LNCaP clone FGC (cell line): ENCODE measurements around the gene RBM44.

Experiments
- DNase-seq: peaks from one replicate; pipeline ENCODE4 v3.0.0-alpha.2; 2011; ENCODE audit warnings: low read depth
- H3K4me3 ChIP-seq: 2 replicates; pipeline ENCODE4 v1.5.1; 2011; ENCODE audit warnings: mild to moderate bottlenecking, low read depth, low read length, control low read depth
- TF ChIP-seq, protein P1 (sequence below): IDR thresholded peaks from 2 replicates; pipeline ENCODE4 v1.5.1; 2012; ENCODE audit warnings: mild to moderate bottlenecking; ENCODE audit not compliant: control insufficient read depth, insufficient read depth; ENCODE audit errors: extremely low read depth

RBM44 gene

DNA sequence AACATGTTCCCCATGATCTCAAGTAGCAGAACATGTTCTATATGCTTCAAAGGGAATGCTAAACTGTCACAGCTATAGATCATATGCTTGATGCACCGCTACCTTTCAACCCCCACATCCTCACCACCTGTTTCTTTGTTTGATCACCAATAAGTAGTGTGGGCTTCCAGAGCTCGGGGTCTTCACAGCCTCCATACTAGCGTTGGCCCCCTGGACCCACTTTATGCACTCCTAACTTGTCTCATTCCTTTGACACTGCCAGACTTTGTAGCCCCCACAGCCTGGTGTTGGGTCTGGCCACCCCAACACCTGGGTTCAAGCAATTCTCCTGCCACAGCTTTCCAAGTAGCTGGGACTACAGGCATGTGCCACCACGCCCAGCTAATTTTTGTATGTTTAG lies 11.6 kb upstream of the RBM44 start:
- TF ChIP-seq, protein P1, sequence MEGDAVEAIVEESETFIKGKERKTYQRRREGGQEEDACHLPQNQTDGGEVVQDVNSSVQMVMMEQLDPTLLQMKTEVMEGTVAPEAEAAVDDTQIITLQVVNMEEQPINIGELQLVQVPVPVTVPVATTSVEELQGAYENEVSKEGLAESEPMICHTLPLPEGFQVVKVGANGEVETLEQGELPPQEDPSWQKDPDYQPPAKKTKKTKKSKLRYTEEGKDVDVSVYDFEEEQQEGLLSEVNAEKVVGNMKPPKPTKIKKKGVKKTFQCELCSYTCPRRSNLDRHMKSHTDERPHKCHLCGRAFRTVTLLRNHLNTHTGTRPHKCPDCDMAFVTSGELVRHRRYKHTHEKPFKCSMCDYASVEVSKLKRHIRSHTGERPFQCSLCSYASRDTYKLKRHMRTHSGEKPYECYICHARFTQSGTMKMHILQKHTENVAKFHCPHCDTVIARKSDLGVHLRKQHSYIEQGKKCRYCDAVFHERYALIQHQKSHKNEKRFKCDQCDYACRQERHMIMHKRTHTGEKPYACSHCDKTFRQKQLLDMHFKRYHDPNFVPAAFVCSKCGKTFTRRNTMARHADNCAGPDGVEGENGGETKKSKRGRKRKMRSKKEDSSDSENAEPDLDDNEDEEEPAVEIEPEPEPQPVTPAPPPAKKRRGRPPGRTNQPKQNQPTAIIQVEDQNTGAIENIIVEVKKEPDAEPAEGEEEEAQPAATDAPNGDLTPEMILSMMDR, result no peak
- DNase-seq, result no peak
- no peak overlapping the region for H3K4me3 ChIP-seq

DNA sequence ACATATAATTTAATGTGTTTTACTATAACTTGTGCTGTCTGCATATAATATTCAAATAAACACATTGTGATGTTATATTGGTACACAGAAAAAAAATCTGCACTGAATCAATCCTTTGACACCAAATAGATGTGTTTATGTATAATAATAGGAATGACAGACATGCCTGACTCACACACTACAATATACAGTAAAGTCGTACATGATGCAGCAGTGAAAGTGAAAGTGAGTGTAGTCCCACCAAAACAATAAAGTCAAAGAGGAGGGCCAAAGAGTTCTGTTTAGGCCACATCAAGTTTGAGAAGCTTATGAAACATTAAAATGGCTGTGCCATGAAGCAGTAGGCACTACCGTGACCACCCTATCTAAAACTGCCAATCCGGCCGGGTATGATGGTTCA lies 8.2 kb upstream of the RBM44 start:
- no peak for DNase-seq
- no peak overlapping the region for H3K4me3 ChIP-seq
- TF ChIP-seq, protein P1, result no peak

DNA sequence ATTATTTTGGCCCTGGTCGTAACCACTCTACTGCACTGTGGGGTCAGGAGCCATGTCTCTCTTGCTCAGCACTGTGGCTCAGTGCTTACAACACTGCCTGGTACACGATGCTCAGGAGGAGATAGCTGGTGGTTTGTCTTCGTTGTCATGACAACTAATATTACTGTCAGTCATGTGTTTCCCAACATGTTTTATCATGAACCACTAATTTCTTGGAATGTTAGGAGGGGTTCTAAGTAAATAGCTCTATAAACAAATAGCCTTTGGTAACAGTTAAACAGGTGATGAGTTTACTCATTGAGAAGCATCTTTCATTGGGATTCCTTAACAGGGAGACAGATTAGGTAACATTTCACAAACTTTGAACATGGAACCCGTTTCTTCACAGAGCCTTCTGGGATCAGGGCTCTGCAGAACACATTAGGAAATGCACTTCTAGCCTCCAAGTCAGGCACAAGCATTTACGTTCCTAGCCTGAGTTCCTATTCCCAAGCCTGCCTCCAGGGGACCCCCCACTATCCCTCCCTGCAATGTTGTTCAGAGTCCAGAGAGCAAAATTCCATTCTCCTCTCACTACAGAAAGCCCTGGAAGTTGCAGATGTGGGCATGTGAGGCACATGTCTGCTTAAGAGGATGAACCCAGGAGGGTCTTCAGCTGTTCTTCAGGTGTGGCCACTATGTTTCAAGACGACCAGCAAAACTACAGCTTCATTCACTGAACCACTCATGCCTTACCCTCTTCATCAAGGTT lies 6.4 kb upstream of the RBM44 start:
- H3K4me3 ChIP-seq, result no peak overlapping the region
- TF ChIP-seq, protein P1, result no peak
- DNase-seq, result no peak

DNA sequence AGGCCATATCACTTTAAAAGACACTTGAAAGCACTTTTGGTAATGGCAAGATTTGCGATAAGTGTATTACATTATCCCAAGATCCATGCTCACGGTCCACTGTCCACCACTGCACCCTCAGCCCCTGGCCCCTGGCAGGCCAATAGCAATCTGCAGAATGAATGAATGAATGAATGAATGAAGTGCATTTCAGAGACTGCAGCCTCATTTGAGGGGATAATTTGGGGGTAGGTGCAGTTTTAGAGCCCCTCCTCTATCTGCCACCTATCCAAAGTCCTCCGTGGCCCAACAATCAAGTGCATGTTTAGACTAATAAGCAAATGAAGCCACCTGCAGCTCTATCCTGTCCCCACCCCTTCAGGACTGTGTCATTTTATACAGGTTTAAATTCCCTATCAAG lies 1.3 kb upstream of the RBM44 start:
- DNase-seq, result no peak
- TF ChIP-seq, protein P1, result no peak
- H3K4me3 ChIP-seq, result no peak overlapping the region

DNA sequence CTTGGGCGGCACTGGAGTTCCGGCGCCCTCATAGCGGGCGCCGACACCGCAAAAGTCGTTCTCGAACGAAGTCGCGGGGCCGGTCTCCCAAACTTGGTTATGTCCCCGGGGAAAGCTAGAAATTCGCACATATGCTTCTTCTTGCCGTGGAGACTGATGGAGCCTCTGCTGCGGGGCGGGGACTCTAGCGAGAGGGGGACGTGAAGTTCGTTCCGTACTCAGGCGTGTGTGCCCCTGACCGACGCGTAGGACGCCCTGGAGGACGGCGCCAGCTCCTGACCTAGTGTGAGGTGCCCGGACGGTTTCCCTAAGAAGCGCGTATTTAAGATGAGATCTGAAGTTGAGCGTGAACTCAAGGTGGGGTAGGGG lies 465 bp downstream of the RBM44 start:
- TF ChIP-seq, protein P1, result no peak
- DNase-seq, result no peak
- H3K4me3 ChIP-seq, result no peak overlapping the region

DNA sequence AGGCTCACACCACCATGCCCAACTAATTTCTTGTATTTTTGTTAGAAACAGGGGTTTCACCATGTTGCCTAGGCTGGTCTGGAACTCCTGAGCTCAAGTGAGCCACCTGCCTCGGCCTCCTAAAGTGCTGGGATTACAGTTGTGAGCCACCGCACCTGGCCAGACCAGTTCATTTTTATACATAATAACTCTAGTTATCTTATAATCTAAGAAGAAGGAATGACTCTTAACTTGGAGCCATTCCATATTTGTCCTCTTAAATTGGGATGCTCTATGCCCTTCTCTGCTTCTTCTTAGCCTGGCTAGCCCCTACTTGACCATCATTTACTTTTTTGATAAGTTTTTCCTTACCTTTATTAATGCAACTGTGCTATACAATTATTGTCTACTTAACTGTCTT lies 2.9 kb downstream of the RBM44 start:
- no peak overlapping the region for H3K4me3 ChIP-seq
- TF ChIP-seq, protein P1, result no peak
- DNase-seq, result peak; percentile 67

DNA sequence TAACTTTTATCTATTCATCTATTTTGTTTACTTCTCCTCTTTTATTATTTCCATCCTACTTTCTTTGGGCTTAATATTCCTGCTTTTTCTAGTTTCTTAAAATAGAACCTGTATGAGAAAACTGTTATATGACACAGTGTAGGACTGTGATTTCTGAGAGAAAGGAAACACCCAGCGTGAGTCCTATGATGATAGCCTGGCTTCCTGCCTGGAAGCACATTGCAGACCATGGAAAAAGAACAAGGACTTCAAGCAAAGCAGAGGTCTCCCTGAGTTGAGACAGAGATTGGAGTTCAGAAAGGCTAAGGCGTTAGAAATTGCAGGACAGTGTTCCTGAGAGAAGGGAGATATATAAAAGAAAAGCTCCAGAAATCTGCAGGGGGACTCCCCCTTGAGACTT lies 7.8 kb downstream of the RBM44 start:
- no peak for DNase-seq
- H3K4me3 ChIP-seq, result no peak overlapping the region
- TF ChIP-seq, protein P1, result no peak
